Activated naive CD8-positive, alpha-beta T cell treated with anti-CD3 and anti-CD28 coated beads, Interleukin-2, amount 10 ng/mL, durations not matched to agents 7 days and 5 days (primary cell): Measurements from ENCODE around the gene C10orf95. TPM values are rescaled to one million over a fixed set of nuclear protein-coding genes. Genes with fewer than 3 reads are reported as not detected.

Experiments used
- ATAC-seq: fragments of 150-1000 bp; cut with Tn5 transposase; one replicate; pipeline ENCODE4 v1.10.0; 2021; ENCODE audit warnings: low read depth, moderate library complexity
- POLR2A ChIA-PET: fragments of 350-600 bp; sonication (Branson Sonifier 250); formaldehyde crosslinking; loops from one replicate; lab custom pipeline; 2021; ENCODE audit warnings: antibody characterized with exemption; lab: Charles Lee
- DNase-seq: peaks from one replicate; pipeline ENCODE4 v3.0.0; 2021
- H3K27ac Mint-ChIP-seq: one replicate; pipeline ENCODE4 v1.8.0; 2022; ENCODE audit warnings: mild to moderate bottlenecking, mixed read lengths
- H3K27me3 Mint-ChIP-seq: one replicate; pipeline ENCODE4 v1.8.0; 2022; ENCODE audit warnings: mild to moderate bottlenecking, moderate library complexity, mixed read lengths
- H3K36me3 Mint-ChIP-seq: one replicate; pipeline ENCODE4 v1.8.0; 2021; ENCODE audit warnings: mild to moderate bottlenecking, mixed read lengths
- H3K4me1 Mint-ChIP-seq: one replicate; pipeline ENCODE4 v1.8.0; 2021; ENCODE audit warnings: mixed read lengths
- H3K4me3 Mint-ChIP-seq: one replicate; pipeline ENCODE4 v1.8.0; 2022; ENCODE audit warnings: mild to moderate bottlenecking, moderate library complexity, mixed read lengths
- H3K9me3 Mint-ChIP-seq: one replicate; pipeline ENCODE4 v1.8.0; 2021; ENCODE audit warnings: mixed read lengths
- total RNA-seq, 2 experiments: library from RNA; stranded (reverse); gene quantifications; one replicate each; pipeline ENCODE4 v1.2.3, GENCODE V29; 2021

C10orf95 gene
- total RNA-seq, 2 experiments from 2014 or later, result 0.28 to 0.54 TPM

DNA sequence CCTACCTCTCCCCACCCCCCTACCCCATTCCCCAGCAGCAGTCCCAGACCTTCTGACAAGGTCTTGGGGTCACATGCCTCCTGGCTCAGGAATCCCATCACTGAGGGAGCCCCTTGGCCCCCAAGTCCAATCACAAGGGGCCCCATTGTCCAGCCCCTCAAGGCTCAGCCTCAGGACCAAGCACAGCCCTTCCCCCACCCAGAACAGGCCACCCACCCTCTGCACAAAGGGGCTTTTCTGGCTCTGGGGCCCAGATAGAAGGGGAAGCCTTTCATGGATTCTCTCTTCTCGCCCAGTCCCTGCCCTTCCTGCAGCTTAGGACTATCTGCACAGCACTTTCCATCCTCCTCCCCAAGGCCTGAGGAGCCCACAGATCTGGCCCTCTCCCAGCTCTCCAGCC, 25.9 kb downstream of the C10orf95 start:
- DNase-seq, result no peak
- Mint-ChIP-seq H3K27ac (peak overlapping the region; percentile 56), H3K9me3 (no peaks in the 10 kb centered on the region), H3K27me3 (no peaks in the 10 kb centered on the region), H3K4me1 (peaks cover 22% of the 10 kb centered on the region), H3K36me3 (peaks cover 6% of the 10 kb centered on the region), H3K4me3 (no peak overlapping the region)
- ATAC-seq, result no peak
- POLR2A ChIA-PET, result interaction anchor here (6.6 kb wide), 1 partner anchor 8 kb away, joined by 140 read pairs; the partner anchor contains the start of gene CUEDC2

GRCh38 chr10:102424916-102425315, 26.4 kb downstream of the C10orf95 start:
- DNase-seq, result no peak
- Mint-ChIP-seq H3K4me3 (no peak overlapping the region), H3K27ac (peak overlapping the region; percentile 9), H3K9me3 (no peaks in the 10 kb centered on the region), H3K27me3 (no peaks in the 10 kb centered on the region), H3K4me1 (peaks cover 27% of the 10 kb centered on the region), H3K36me3 (peaks cover 6% of the 10 kb centered on the region)
- POLR2A ChIA-PET, result interaction anchor here (0.9 to 6.6 kb wide), 2 partner anchors 9 to 25 kb away, joined by 5 to 140 read pairs; partner anchors contain the start of gene CUEDC2
- ATAC-seq, result no peak

GRCh38 chr10:102424145-102424544, 27.2 kb downstream of the C10orf95 start:
- ATAC-seq, result no peak
- Mint-ChIP-seq H3K9me3 (no peaks in the 10 kb centered on the region), H3K36me3 (peaks cover 6% of the 10 kb centered on the region), H3K4me1 (peaks cover 33% of the 10 kb centered on the region), H3K27me3 (peaks cover 1% of the 10 kb centered on the region), H3K4me3 (no peak overlapping the region), H3K27ac (no peak overlapping the region)
- POLR2A ChIA-PET, result interaction anchor here (0.9 to 6.6 kb wide), 5 partner anchors 9 to 37 kb away, joined by 5 to 140 read pairs (median 39); partner anchors contain the start of genes C10orf95, CUEDC2 and NFKB2
- DNase-seq, result no peak

- H3K4me3 Mint-ChIP-seq, result no peak overlapping the region
- peaks cover 6% of the 10 kb centered on the region for H3K27me3 Mint-ChIP-seq
- ATAC-seq, result no peak
- H3K9me3 Mint-ChIP-seq, result no peaks in the 10 kb centered on the region
- no peak overlapping the region for H3K27ac Mint-ChIP-seq
- DNase-seq, result no peak
- POLR2A ChIA-PET, result interaction anchor here (2.7 to 6.6 kb wide), 5 partner anchors 10 to 55 kb away, joined by 9 to 140 read pairs (median 39); partner anchors contain the start of genes C10orf95, CUEDC2 and NFKB2
- peaks cover 36% of the 10 kb centered on the region for H3K4me1 Mint-ChIP-seq
- peaks cover 6% of the 10 kb centered on the region for H3K36me3 Mint-ChIP-seq
Observed at GRCh38 chr10:102423372-102423968, 27.9 kb downstream of the C10orf95 start.

GRCh38 chr10:102422545-102423129, 28.7 kb downstream of the C10orf95 start:
- ATAC-seq, result peak; percentile 14

GRCh38 chr10:102421757-102422512, 29.4 kb downstream of the C10orf95 start:
- Mint-ChIP-seq H3K36me3 (peaks cover 4% of the 10 kb centered on the region), H3K4me1 (peaks cover 30% of the 10 kb centered on the region), H3K4me3 (peak overlapping the region; percentile 93), H3K9me3 (no peaks in the 10 kb centered on the region), H3K27ac (peak overlapping the region; percentile 91), H3K27me3 (peaks cover 19% of the 10 kb centered on the region)
- POLR2A ChIA-PET, result interaction anchor here (0.8 to 6.6 kb wide), 11 partner anchors 9 to 192 kb away, joined by 3 to 140 read pairs (median 9); partner anchors contain the start of genes C10orf95, CUEDC2 and NFKB2
- ATAC-seq, result peak; percentile 9
- DNase-seq, result no peak

More at GRCh38 chr10:102422545-102423129, 28.7 kb downstream of the C10orf95 start:
- Mint-ChIP-seq H3K4me1 (peaks cover 36% of the 10 kb centered on the region), H3K36me3 (peaks cover 6% of the 10 kb centered on the region), H3K4me3 (peak overlapping the region; percentile 93), H3K27ac (peak overlapping the region; percentile 73), H3K9me3 (no peaks in the 10 kb centered on the region), H3K27me3 (peaks cover 14% of the 10 kb centered on the region)
- peak; percentile 75 for DNase-seq
- POLR2A ChIA-PET, result interaction anchor here (1.1 to 6.6 kb wide), 7 partner anchors 11 to 161 kb away, joined by 4 to 140 read pairs (median 20); partner anchors contain the start of genes C10orf95, CUEDC2 and NFKB2

GRCh38 chr10:102421507-102421756, 29.9 kb downstream of the C10orf95 start:
- peaks cover 4% of the 10 kb centered on the region for H3K36me3 Mint-ChIP-seq
- H3K27me3 Mint-ChIP-seq, result peaks cover 19% of the 10 kb centered on the region
- ATAC-seq (no peak), DNase-seq (no peak)
- H3K9me3 Mint-ChIP-seq, result no peaks in the 10 kb centered on the region
- POLR2A ChIA-PET, result interaction anchor here (0.8 to 6.6 kb wide), 11 partner anchors 8 to 192 kb away, joined by 3 to 140 read pairs (median 9); partner anchors contain the start of genes C10orf95, CUEDC2 and NFKB2
- H3K4me3 Mint-ChIP-seq, result peak overlapping the region; percentile 93
- H3K4me1 Mint-ChIP-seq, result peaks cover 28% of the 10 kb centered on the region
- peak overlapping the region; percentile 91 for H3K27ac Mint-ChIP-seq

GRCh38 chr10:102420714-102421506, 30.4 kb downstream of the C10orf95 start, which contains the start of gene FBXL15:
FBXL15 (plus strand) TSS chr10:102420836; CDS start chr10:102421130, 294 bp downstream.
- POLR2A ChIA-PET, result interaction anchor here (0.6 to 6.6 kb wide), 12 partner anchors 8 to 229 kb away, joined by 3 to 140 read pairs (median 7); partner anchors contain the start of genes C10orf95, CUEDC2, GBF1 and NFKB2
- H3K36me3 Mint-ChIP-seq, result peaks cover 4% of the 10 kb centered on the region
- peak within 1 kb of the TSS; percentile 93 for H3K4me3 Mint-ChIP-seq
- H3K27ac Mint-ChIP-seq, result peak within 1 kb of the TSS; percentile 91
- H3K27me3 Mint-ChIP-seq, result peaks cover 23% of the 10 kb centered on the region
- H3K4me1 Mint-ChIP-seq, result peaks cover 26% of the 10 kb centered on the region
- peak; percentile 95 for DNase-seq
- ATAC-seq, result peak; percentile 75
- no peaks in the 10 kb centered on the region for H3K9me3 Mint-ChIP-seq

GRCh38 chr10:102420181-102420713, 31.1 kb downstream of the C10orf95 start:
- no peak for DNase-seq
- H3K4me1 Mint-ChIP-seq, result peaks cover 26% of the 10 kb centered on the region
- ATAC-seq, result no peak
- POLR2A ChIA-PET, result interaction anchor here (0.6 to 6.6 kb wide), 7 partner anchors 10 to 228 kb away, joined by 3 to 140 read pairs (median 20); partner anchors contain the start of genes C10orf95, CUEDC2, GBF1 and NFKB2
- no peaks in the 10 kb centered on the region for H3K9me3 Mint-ChIP-seq
- H3K36me3 Mint-ChIP-seq, result peaks cover 4% of the 10 kb centered on the region
- H3K27me3 Mint-ChIP-seq, result peaks cover 23% of the 10 kb centered on the region
- H3K27ac Mint-ChIP-seq, result peak overlapping the region; percentile 91
- peak overlapping the region; percentile 93 for H3K4me3 Mint-ChIP-seq

- ATAC-seq, result no peak
- H3K4me3 Mint-ChIP-seq, result peak overlapping the region; percentile 93
- peaks cover 24% of the 10 kb centered on the region for H3K27me3 Mint-ChIP-seq
- peak; percentile 87 for DNase-seq
- peak overlapping the region; percentile 7 for H3K27ac Mint-ChIP-seq
- no peaks in the 10 kb centered on the region for H3K9me3 Mint-ChIP-seq
- peaks cover 26% of the 10 kb centered on the region for H3K4me1 Mint-ChIP-seq
- H3K36me3 Mint-ChIP-seq, result peaks cover 3% of the 10 kb centered on the region
- POLR2A ChIA-PET, result interaction anchor here (1.4 to 6.6 kb wide), 6 partner anchors 9 to 227 kb away, joined by 3 to 140 read pairs (median 30); partner anchors contain the start of genes C10orf95, CUEDC2 and NFKB2
Observed at GRCh38 chr10:102419269-102420180, 31.8 kb downstream of the C10orf95 start.

GRCh38 chr10:102418622-102419268, 32.6 kb downstream of the C10orf95 start, which contains the start of gene PSD:
PSD (minus strand) TSS chr10:102418785; CDS start chr10:102417038, 1,747 bp downstream.
- Mint-ChIP-seq H3K4me3 (peak within 1 kb of the TSS; percentile 93), H3K9me3 (no peaks in the 10 kb centered on the region), H3K36me3 (peaks cover 2% of the 10 kb centered on the region), H3K4me1 (peaks cover 26% of the 10 kb centered on the region), H3K27me3 (peaks cover 31% of the 10 kb centered on the region), H3K27ac (peak within 1 kb of the TSS; percentile 7)
- no peak for ATAC-seq
- POLR2A ChIA-PET, result no interaction called here
- no peak for DNase-seq
